NCI-H2171 (cell line): Measurements from ENCODE around the gene SLC25A22.

Source experiments
- DNase-seq: peaks from one replicate; lab custom pipeline; 2025; lab: John Stamatoyannopoulos, UW

The SLC25A22 gene

DNA sequence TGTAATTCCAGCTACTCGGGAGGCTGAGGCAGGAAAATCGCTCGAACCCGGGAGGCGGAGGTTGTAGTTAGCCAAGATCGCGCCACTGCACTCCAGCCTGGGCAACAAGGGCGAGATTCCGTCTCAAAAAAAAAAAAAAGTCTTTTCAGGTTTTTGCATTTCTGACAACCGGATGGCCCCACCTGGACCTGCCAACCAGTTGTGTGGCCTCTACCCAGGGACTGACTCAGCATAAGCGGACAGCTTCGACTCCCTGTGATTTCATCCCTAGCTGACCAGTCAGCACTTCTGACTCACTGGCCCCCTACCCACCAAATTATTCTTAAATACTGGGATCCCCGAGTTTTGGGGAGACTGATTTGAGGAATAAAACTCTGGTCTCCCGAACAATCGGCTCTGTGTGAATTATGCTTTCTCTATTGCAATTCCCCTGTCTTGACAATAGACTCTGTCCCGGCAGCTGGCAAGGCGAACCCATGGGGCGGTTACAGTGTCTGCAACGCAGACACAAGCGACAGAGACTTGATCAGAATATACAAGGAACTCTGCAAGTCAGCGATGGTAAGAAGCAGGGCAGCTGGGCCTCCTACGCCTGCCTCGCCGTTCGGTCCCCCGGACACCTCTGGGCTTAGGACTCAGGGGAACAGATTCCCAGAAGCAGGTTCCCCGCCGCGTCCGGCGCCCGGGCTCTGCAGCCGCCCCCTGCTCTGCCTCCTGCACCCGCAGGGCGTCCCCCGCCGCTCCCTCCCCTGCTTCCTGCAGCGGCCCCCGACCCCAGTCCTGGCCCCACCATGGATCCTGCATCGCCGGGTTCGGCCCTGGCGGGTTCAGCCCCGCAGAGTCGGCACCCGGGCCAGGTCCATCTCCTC lies 51.6 kb downstream of the SLC25A22 start:
- DNase-seq = no peak

DNA sequence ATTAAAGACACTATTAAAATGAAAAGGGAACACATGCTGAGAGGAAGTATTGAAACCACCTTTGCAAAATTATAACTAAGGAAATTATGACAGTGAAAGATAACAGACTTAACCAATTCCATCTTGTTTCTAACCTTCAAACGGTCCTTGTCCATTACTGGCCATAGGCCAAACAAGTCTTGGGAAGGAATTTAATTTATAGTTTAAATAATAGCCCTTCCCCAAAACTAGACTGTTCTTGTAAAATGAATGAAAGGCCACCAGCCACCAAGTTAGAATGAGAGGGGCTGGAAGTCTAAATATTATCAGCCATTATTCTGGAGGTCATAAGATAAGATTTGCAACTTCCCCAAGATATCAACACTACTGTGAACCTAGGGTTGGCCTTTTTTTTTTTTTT lies 52.7 kb downstream of the SLC25A22 start:
- no peak for DNase-seq

- no peak for DNase-seq
These were observed 55.4 kb downstream of the SLC25A22 start for GRCh38 chr11:742571-743201.

DNA sequence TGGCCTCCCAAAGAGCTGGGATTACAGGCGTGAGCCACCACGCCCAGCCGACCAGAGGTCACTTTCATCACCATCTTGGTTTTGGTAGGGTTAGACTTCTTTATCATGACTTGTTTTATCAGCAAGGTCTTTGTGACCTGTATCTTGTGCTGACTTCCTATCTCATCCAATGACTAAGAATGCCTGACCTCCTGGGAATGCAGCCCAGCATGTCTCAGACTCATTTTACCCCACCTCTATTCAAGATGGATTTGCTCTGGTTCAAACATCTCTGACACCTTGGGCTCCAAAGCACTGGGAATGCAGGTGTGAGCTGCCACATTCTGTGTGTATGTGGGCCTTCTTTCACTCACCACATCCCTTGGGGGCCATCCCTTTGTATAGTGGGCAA lies 55.9 kb downstream of the SLC25A22 start:
- no peak for DNase-seq
